ENCODE results near the gene SEMA4G. TPM values are rescaled to one million over a fixed set of nuclear protein-coding genes. Genes with fewer than 3 reads are reported as not detected.

The SEMA4G gene, protein sequence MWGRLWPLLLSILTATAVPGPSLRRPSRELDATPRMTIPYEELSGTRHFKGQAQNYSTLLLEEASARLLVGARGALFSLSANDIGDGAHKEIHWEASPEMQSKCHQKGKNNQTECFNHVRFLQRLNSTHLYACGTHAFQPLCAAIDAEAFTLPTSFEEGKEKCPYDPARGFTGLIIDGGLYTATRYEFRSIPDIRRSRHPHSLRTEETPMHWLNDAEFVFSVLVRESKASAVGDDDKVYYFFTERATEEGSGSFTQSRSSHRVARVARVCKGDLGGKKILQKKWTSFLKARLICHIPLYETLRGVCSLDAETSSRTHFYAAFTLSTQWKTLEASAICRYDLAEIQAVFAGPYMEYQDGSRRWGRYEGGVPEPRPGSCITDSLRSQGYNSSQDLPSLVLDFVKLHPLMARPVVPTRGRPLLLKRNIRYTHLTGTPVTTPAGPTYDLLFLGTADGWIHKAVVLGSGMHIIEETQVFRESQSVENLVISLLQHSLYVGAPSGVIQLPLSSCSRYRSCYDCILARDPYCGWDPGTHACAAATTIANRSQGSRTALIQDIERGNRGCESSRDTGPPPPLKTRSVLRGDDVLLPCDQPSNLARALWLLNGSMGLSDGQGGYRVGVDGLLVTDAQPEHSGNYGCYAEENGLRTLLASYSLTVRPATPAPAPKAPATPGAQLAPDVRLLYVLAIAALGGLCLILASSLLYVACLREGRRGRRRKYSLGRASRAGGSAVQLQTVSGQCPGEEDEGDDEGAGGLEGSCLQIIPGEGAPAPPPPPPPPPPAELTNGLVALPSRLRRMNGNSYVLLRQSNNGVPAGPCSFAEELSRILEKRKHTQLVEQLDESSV
- total RNA-seq: 0.79 and 1.7 TPM in 2 replicates

DNA sequence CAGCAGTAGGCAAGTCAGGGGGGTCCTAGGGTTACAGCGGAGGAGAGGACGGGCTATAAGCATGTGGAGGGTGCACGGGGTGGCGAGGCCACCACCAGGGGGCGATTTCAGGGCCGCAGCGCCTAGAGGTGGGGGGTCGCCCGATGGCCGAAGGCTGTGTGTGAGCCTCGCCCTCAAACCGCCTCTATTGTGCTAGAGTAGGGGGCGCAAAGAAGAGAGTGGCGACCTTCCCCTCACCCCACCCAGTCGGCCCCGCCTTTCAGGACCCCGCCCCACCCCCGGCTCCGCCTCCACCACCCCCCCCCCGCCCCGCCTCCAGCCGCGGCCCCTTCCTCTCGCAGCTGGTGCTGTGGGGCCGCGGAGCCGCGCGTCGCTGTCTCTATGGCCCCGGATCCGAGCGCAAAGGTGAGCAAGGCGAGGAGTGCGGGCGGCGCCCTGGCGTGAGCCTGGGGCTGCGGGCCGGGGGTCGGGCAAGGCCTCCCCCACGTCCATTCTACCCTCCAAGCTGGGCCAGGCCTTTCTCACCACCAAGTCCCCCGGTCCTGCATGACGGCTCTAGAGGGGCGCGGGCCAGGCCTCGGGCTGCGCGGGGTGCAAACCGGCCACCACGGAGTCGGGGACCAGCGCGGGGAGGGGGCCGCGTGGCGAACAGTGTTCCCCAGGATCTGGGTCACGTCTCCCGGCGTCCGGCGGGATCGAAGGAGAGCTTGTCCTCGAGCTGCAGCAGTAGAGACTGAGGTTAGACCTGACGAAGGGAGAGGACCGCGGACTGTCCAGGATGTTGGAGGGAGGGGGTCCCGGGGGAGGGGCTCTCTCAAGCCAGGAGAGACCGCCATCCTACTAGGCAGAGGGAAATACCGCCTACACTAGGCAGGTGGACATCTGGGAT is at the start of gene SEMA4G:
SEMA4G (plus strand) TSS at position 318 of the 889 bp plus-strand sequence. CDS start 3,409 bp downstream, outside the sequence.

DNA sequence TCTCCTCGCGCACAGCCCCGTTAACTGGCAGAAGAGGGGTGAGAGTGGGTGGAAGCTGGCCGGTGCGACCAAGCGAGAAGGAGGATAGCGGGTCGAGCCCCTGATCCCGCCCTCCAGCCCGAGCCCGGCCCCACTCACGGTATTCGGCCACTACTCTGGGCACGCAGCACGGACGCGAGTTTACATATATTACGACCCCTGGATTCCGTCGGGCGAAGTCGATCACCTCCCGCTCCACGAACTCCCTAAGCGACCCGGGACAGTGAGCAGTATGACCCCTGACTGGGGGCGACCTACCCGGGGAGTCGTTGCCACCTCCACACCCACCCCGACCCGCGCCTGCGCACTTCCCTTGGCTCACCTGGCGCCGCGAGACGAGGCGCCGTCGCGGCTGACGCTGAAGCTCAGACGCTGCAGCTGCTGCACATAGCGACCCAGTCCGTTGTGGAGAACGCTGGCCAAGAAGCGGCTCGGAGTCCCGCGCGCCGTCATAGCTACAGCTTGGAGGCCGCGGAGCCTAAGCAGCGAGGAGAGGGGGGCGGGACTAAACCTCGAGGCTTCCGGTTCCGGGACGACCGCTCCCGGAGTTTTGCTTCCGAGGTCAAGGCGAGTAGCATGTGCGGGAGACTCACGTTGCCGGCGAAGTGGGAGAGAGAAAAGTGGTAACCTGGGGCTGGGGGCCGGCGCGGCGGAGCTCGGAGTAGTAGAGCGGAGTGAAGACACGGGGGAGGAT is 17.8 kb downstream of the SEMA4G start, which contains the start of the genes MRPL43 and TWNK:
MRPL43 (minus strand) TSS at position 546 of the 733 bp plus-strand sequence; CDS start at position 492, 54 bp downstream.
TWNK (plus strand) TSS at position 592 of the 733 bp plus-strand sequence. CDS start 668 bp downstream, outside the sequence.

DNA sequence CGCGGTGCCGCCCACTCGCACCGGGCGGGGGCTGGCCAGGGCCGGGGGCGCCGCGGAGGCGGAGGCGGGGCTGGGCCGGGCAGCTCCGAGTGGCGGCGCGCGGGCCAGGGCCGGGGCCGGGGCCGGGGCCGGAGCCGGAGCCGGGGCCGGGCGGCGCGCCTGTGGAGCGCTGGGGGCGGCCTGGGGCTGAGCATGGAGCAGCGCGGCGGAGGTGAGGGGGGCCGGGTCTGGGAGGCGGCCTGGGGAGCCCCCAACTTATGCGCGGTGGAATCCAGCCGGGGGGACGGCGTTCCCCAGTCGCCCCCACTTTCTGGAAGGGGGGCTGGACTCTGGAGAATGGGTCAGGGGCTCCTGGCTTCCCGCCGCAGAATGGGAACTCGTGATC is 30.4 kb downstream of the SEMA4G start, which contains the start of gene LZTS2:
LZTS2 (plus strand) TSS at position 67 of the 385 bp plus-strand sequence. CDS start 2,731 bp downstream, outside the sequence.

Small RNA genes lying within 50 kb of the gene (small RNA-seq; reads per million reads assigned to genes)
- gene MIR608: not detected

Other genes starting within 250 kb of the SEMA4G start
- gene PAX2, start 223.9 kb upstream of the SEMA4G start, total RNA-seq: not detected in 2 replicates
- 21.0 and 23.9 TPM in 2 replicates for gene SLF2, start 56.5 kb upstream of the SEMA4G start, total RNA-seq
- gene MRPL43, start 18.0 kb downstream of the SEMA4G start, total RNA-seq: 51.4 and 75.6 TPM in 2 replicates
- gene TWNK, start 18.0 kb downstream of the SEMA4G start, total RNA-seq: 5.1 and 7.4 TPM in 2 replicates
- gene LZTS2, start 30.3 kb downstream of the SEMA4G start, total RNA-seq: 55.3 and 76.9 TPM in 2 replicates
- 1.2 and 6.9 TPM in 2 replicates for gene PDZD7, start 61.6 kb downstream of the SEMA4G start, total RNA-seq
- 64.4 and 108 TPM in 2 replicates for gene SFXN3, start 61.7 kb downstream of the SEMA4G start, total RNA-seq
- gene KAZALD1, start 92.5 kb downstream of the SEMA4G start, total RNA-seq: 11.9 and 26.7 TPM in 2 replicates
- gene TLX1, start 161.8 kb downstream of the SEMA4G start, total RNA-seq: not detected in 2 replicates